ENCODE results near the gene NSA2. TPM values are rescaled to one million over a fixed set of nuclear protein-coding genes. Genes with fewer than 3 reads are reported as not detected.
A peak's percentile ranks its signal among the peaks of the same experiment; 100 is the strongest.

NSA2 gene
- total RNA-seq, 1 experiment from 2014 or later = 75.6 TPM

GRCh38 chr5:74822288-74822687 is 55.2 kb downstream of the NSA2 start (continued):
- TF ChIP-seq, protein P1, sequence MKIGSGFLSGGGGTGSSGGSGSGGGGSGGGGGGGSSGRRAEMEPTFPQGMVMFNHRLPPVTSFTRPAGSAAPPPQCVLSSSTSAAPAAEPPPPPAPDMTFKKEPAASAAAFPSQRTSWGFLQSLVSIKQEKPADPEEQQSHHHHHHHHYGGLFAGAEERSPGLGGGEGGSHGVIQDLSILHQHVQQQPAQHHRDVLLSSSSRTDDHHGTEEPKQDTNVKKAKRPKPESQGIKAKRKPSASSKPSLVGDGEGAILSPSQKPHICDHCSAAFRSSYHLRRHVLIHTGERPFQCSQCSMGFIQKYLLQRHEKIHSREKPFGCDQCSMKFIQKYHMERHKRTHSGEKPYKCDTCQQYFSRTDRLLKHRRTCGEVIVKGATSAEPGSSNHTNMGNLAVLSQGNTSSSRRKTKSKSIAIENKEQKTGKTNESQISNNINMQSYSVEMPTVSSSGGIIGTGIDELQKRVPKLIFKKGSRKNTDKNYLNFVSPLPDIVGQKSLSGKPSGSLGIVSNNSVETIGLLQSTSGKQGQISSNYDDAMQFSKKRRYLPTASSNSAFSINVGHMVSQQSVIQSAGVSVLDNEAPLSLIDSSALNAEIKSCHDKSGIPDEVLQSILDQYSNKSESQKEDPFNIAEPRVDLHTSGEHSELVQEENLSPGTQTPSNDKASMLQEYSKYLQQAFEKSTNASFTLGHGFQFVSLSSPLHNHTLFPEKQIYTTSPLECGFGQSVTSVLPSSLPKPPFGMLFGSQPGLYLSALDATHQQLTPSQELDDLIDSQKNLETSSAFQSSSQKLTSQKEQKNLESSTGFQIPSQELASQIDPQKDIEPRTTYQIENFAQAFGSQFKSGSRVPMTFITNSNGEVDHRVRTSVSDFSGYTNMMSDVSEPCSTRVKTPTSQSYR (CRISPR knock-in tag; IDR thresholded peaks at IDR 0.05) = no peak
- no peak for TF ChIP-seq ZBTB21 (CRISPR knock-in tag; IDR thresholded peaks at IDR 0.05; ENCODE audit: borderline replicate concordance)

DNA sequence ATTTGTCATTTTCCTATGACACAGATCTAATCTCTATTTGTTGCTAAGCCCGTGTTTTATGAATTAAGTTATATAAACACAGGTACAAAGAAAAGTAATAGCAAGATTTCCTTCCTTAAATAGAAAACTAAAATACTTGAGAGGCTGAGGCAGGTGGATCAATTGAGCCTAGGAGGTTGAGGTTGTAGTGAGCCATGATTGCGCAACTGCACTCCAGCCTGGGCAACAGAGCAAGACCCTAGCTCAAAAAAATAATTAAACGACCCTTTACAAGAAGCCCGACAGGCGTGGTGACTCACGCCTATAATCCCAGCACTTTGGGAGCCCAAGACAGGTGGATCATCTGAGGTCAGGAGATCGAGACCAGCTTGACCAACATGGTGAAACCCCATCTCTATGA is 62.4 kb downstream of the NSA2 start:
- Mint-ChIP-seq H3K36me3 (peaks cover 32% of the 10 kb centered on the region), H3K9me3 (no peaks in the 10 kb centered on the region), H3K4me1 (peaks cover 55% of the 10 kb centered on the region), H3K27me3 (ENCODE audit: low read depth) (no peaks in the 10 kb centered on the region), H3K4me3 (no peak overlapping the region), H3K27ac (no peak overlapping the region)
- no peak for ATAC-seq
- peak; percentile 98 for TF ChIP-seq ZNF121 (CRISPR knock-in tag; IDR thresholded peaks at IDR 0.05)
- TF ChIP-seq NFYB (CRISPR knock-in tag; conservative IDR thresholded peaks at IDR 0.05; ENCODE audit: low read depth) = no peak
- TF ChIP-seq IRF2 (CRISPR knock-in tag; IDR thresholded peaks at IDR 0.05; ENCODE audit: borderline replicate concordance, low read depth) = no peak
- CTCF ChIA-PET = no interaction called here
- POLR2A ChIA-PET = no interaction called here
- no peak for DNase-seq (ENCODE audit: low spot score)

Other genes starting within 250 kb of the NSA2 start
- 10.7 to 18.3 TPM (median 11.4 TPM) in 3 replicates for gene ENC1, start 126.5 kb upstream of the NSA2 start, total RNA-seq (2021)
- 60.9 to 67.3 TPM (median 63.8 TPM) in 3 replicates for gene HEXB, start 82.0 kb upstream of the NSA2 start, total RNA-seq (2021)
- 27.8 to 31.6 TPM (median 29.2 TPM) in 3 replicates for gene GFM2, start 132 bp upstream of the NSA2 start, total RNA-seq (2021)
- gene FAM169A, start 99.1 kb downstream of the NSA2 start, total RNA-seq (2021) = 59.1 to 69.1 TPM (median 61.1 TPM) in 3 replicates

Data from WTC11 (cell line).